A549 (cell line): ENCODE results near the gene CACNA1F. TPM values are rescaled to one million over a fixed set of nuclear protein-coding genes. Genes with fewer than 3 reads are reported as not detected.

ENCODE experiments used
- ATAC-seq, 2 experiments: fragments of 200-7000 bp in 1 of 2; fragments of >200 bp in 1 of 2; cut with Nextera tagmentation in 1 of 2; cut with Tn5 transposase in 1 of 2; 3 replicates each; pipeline versions ENCODE4 v1.8.0 to v1.9.1; 2018 to 2020; ENCODE audit warnings: mild to moderate bottlenecking in 1 of 2, moderate library complexity in 1 of 2
- CTCF ChIA-PET: fragments of 300-600 bp; sonication (Branson Sonifier 250); formaldehyde crosslinking; extraction: SDS; loops from one replicate; lab custom pipeline; 2021; ENCODE audit warnings: antibody characterized with exemption, inconsistent platforms; lab: Yijun Ruan, JAX
- POLR2A ChIA-PET: fragments of 350-600 bp; formaldehyde crosslinking; extraction: SDS; loops from one replicate; lab custom pipeline; 2021; ENCODE audit warnings: antibody characterized with exemption, inconsistent platforms; lab: Yijun Ruan, JAX
- DNase-seq, 2 experiments: peaks; one replicate each; pipeline versions ENCODE4 v3.0.0 to v3.0.0-alpha.2; 2011 to 2016; ENCODE audit warnings: low read depth in 1 of 2, low spot score in 1 of 2
- FAIRE-seq: peaks from 2 replicates; lab custom pipeline; 2011; peaks lifted over from hg19 to GRCh38; lab: Jason Lieb, UNC
- H3K27ac ChIP-seq, 2 experiments: fragments of >200 bp; sonication (Bioruptor Twin); formaldehyde crosslinking; 3 replicates each; pipeline ENCODE4 v1.5.1; 2016 to 2017
- H3K4me1 ChIP-seq: fragments of >200 bp; sonication (Bioruptor Twin); formaldehyde crosslinking; 3 replicates; pipeline ENCODE4 v1.6.1; 2016
- H3K4me2 ChIP-seq: fragments of >200 bp; sonication (Bioruptor Twin); formaldehyde crosslinking; 3 replicates; pipeline ENCODE4 v1.6.1; 2016
- H3K4me3 ChIP-seq: fragments of >200 bp; sonication (Bioruptor Twin); formaldehyde crosslinking; 3 replicates; pipeline ENCODE4 v1.5.1; 2016
- H3K9me3 ChIP-seq: fragments of >200 bp; sonication (Bioruptor Twin); formaldehyde crosslinking; 3 replicates; pipeline ENCODE4 v1.6.1; 2016
- ATOH8 ChIP-seq: fragments of 250-450 bp; sonication (Bioruptor Pico); IDR thresholded peaks from 2 replicates; pipeline ENCODE4 v1.5.0; 2020; ENCODE audit warnings: low read depth, mild to moderate bottlenecking, moderate library complexity
- CBX8 ChIP-seq: fragments of 200-600 bp; sonication (generic); IDR thresholded peaks from 2 replicates; pipeline ENCODE4 v1.6.1; 2016
- E2F6 ChIP-seq: IDR thresholded peaks from 2 replicates; pipeline ENCODE4 v1.6.1; 2012; ENCODE audit warnings: low read depth, borderline replicate concordance
- ESRRA ChIP-seq: fragments of 150-350 bp; IDR thresholded peaks from 2 replicates; pipeline ENCODE4 v1.6.1; 2014; ENCODE audit warnings: mild to moderate bottlenecking, low read length, borderline replicate concordance
- HDAC2 ChIP-seq: fragments of 200-600 bp; sonication (generic); IDR thresholded peaks from 2 replicates; pipeline ENCODE4 v1.6.1; 2016
- HES2 ChIP-seq: fragments of >200 bp; sonication (Bioruptor Twin); formaldehyde crosslinking; IDR thresholded peaks from 2 replicates; pipeline ENCODE4 v1.6.1; 2016
- HEYL ChIP-seq: fragments of 250-450 bp; sonication (Bioruptor Pico); IDR thresholded peaks from 2 replicates; pipeline ENCODE4 v1.8.0; 2021; ENCODE audit warnings: mild to moderate bottlenecking, moderate library complexity
- HOXB5 ChIP-seq: fragments of 250-450 bp; sonication (Bioruptor Pico); IDR thresholded peaks from 2 replicates; pipeline ENCODE4 v1.5.0; 2020; ENCODE audit warnings: mild to moderate bottlenecking, moderate library complexity
- JUN ChIP-seq, 2 experiments: fragments of >200 bp; sonication (Bioruptor Twin); formaldehyde crosslinking; IDR thresholded peaks; 2 replicates in 1 of 2; 3 replicates in 1 of 2; pipeline ENCODE4 v1.6.1; 2016 to 2017
- JUNB ChIP-seq: fragments of >200 bp; sonication (Bioruptor Twin); formaldehyde crosslinking; IDR thresholded peaks from 2 replicates; pipeline ENCODE4 v1.6.1; 2016
- KDM1A ChIP-seq: fragments of 200-600 bp; sonication (generic); IDR thresholded peaks from 2 replicates; pipeline ENCODE4 v1.6.1; 2016; ENCODE audit warnings: low read depth, mild to moderate bottlenecking
- MAFK ChIP-seq: fragments of 450-650 bp; IDR thresholded peaks from 2 replicates; pipeline ENCODE4 v1.6.1; 2014; ENCODE audit not compliant: partially characterized antibody
- NFE2L2 ChIP-seq: fragments of 150-350 bp; conservative IDR thresholded peaks from 2 replicates; pipeline ENCODE4 v1.6.1; 2014; ENCODE audit warnings: low read length
- NPAS2 ChIP-seq: fragments of 250-450 bp; sonication (Bioruptor Pico); IDR thresholded peaks from 2 replicates; pipeline ENCODE4 v1.8.0; 2022; ENCODE audit warnings: mild to moderate bottlenecking, moderate library complexity, borderline replicate concordance
- PBX3 ChIP-seq: IDR thresholded peaks from 2 replicates; pipeline ENCODE4 v1.6.1; 2012
- PHF8 ChIP-seq: fragments of 200-600 bp; sonication (generic); IDR thresholded peaks from 2 replicates; pipeline ENCODE4 v1.6.1; 2016; ENCODE audit warnings: low read depth, mild to moderate bottlenecking, antibody characterized with exemption, moderate library complexity, borderline replicate concordance
- RCOR1 ChIP-seq: fragments of 150-350 bp; IDR thresholded peaks from 2 replicates; pipeline ENCODE4 v1.6.1; 2014; ENCODE audit warnings: antibody characterized with exemption, low read length, low read depth
- RFX5 ChIP-seq: fragments of 450-650 bp; IDR thresholded peaks from 2 replicates; pipeline ENCODE4 v1.7.1; 2014; ENCODE audit warnings: antibody characterized with exemption, mild to moderate bottlenecking, moderate library complexity
- SMC3 ChIP-seq: fragments of >200 bp; sonication (Bioruptor Twin); formaldehyde crosslinking; IDR thresholded peaks from 3 replicates; pipeline ENCODE4 v1.6.1; 2018; ENCODE audit warnings: inconsistent platforms
- SREBF2 ChIP-seq: fragments of 450-650 bp; IDR thresholded peaks from 2 replicates; pipeline ENCODE4 v1.6.1; 2014; ENCODE audit warnings: mild to moderate bottlenecking, moderate library complexity
- TFCP2L1 ChIP-seq: fragments of 250-450 bp; sonication (Bioruptor Pico); IDR thresholded peaks from 2 replicates; pipeline ENCODE4 v1.5.0; 2021; ENCODE audit warnings: mild to moderate bottlenecking
- TP53 ChIP-seq: fragments of 250-450 bp; sonication (Bioruptor Pico); IDR thresholded peaks from 2 replicates; pipeline ENCODE4 v1.5.0; 2021; ENCODE audit warnings: mild to moderate bottlenecking, moderate library complexity
- ZC3H11A ChIP-seq: fragments of 450-650 bp; IDR thresholded peaks from 2 replicates; pipeline ENCODE4 v1.6.1; 2014; ENCODE audit warnings: antibody characterized with exemption, mild to moderate bottlenecking
- ZNF302 ChIP-seq: fragments of 250-450 bp; sonication (Bioruptor Pico); IDR thresholded peaks from 2 replicates; pipeline ENCODE4 v1.9.0; 2021; ENCODE audit warnings: inconsistent platforms, mild to moderate bottlenecking, moderate library complexity
- ZSCAN20 ChIP-seq: fragments of 250-450 bp; sonication (Bioruptor Pico); IDR thresholded peaks from 2 replicates; pipeline ENCODE4 v1.8.0; 2022; ENCODE audit warnings: mild to moderate bottlenecking, moderate library complexity
- WGBS: methylation state at CpG from one replicate; pipeline ENCODE4 v1.1.6; 2017; ENCODE audit errors: missing lambda C conversion rate; 5-methylcytosine and 5-hydroxymethylcytosine counted together
- polyA plus RNA-seq, 4 experiments: library from polyadenylated mRNA; depleted of rRNA in 3 of 4; stranded (reverse); fragments of >200 nt; fragmentation: RNase III in 1 of 4; extraction: RNeasy Plus Mini Kit Qiagen cat#74134 plus additional on column Dnase treatment in 1 of 4; gene quantifications; 2 replicates in 3 of 4; 3 replicates in 1 of 4; pipeline ENCODE4 v1.2.3, GENCODE V29; 2011 to 2017

CACNA1F gene
- polyA plus RNA-seq, 2 of the 4 experiments (the other 2 are of a cell fraction): not detected

- TF ChIP-seq ATOH8 (peak; percentile 82; the same call in 1 of the 2 replicates), NPAS2 (no peak), TP53 (CRISPR knock-in tag) (no peak), SMC3 (peak; percentile 60), PBX3 (no peak), ESRRA (no peak), RCOR1 (no peak), HEYL (no peak), KDM1A (no peak)
- TF ChIP-seq, all 56 proteins: peak for 13
Observed at GRCh38 chrX:49155900-49156837, 77.0 kb downstream of the CACNA1F start (continued).

- POLR2A ChIA-PET: interaction anchor here (0.6 to 1.9 kb wide), 10 partner anchors 8 to 558 kb away, joined by 3 to 15 read pairs (median 6); partner anchors contain the start of genes CCDC22, PLP2, PQBP1 and TIMM17B
- CTCF ChIA-PET: interaction anchor here (0.6 to 3.2 kb wide), 27 partner anchors 9 to 524 kb away, joined by 3 to 54 read pairs (median 4); partner anchors contain the start of gene PLP2
- Histone ChIP-seq H3K4me2 (peak overlapping the region; percentile 78), H3K27ac (peak overlapping the region; percentile 97 to 99), H3K9me3 (no peaks in the 10 kb centered on the region), H3K4me3 (peak overlapping the region; percentile 63), H3K4me1 (peaks cover 8% of the 10 kb centered on the region; the same call in 1 of the 3 replicates)
- TF ChIP-seq ZNF302: no peak
- TF ChIP-seq HOXB5: no peak
- no peak for TF ChIP-seq MAFK
- TF ChIP-seq PHF8: peak; percentile 18; the same call in 1 of the 2 replicates
- TF ChIP-seq ZC3H11A: no peak
- 0 out of 5 replicates have a peak, but pooled peaks of 1 of the 2 experiments have one; percentile 4 for TF ChIP-seq JUN (IDR thresholded peaks at IDR 0.05)
- TF ChIP-seq CBX8: no peak
- no peak for TF ChIP-seq SREBF2
- TF ChIP-seq RFX5: no peak
- no peak for TF ChIP-seq TP53 (CRISPR knock-in tag)
- peak; percentile 22; the same call in 1 of the 2 replicates for TF ChIP-seq E2F6
- TF ChIP-seq NFE2L2: no peak
- TF ChIP-seq TFCP2L1 (CRISPR knock-in tag): no peak
- no peak for TF ChIP-seq HES2
- no peak for TF ChIP-seq ZSCAN20 (CRISPR knock-in tag)
- no peak for TF ChIP-seq JUNB
- no peak for TF ChIP-seq HDAC2
- TF ChIP-seq SMC3: no peak
- 5% methylated on average over 18 of the region's 18 CpGs for whole genome bisulfite sequencing
- peak; percentile 13 for FAIRE-seq
- peak; percentile 60 to 88 for DNase-seq
- peak; percentile 65 to 69 for ATAC-seq
Observed at GRCh38 chrX:49155243-49155899, 77.8 kb downstream of the CACNA1F start.

Other genes starting within 250 kb of the CACNA1F start
- gene GRIPAP1, start 231.1 kb downstream of the CACNA1F start, polyA plus RNA-seq (2011; rRNA removed): 33.7 and 35.1 TPM in 2 replicates
- 27.7 to 36.2 TPM (median 34.3 TPM) in 3 replicates for gene GRIPAP1, start 231.1 kb downstream of the CACNA1F start, polyA plus RNA-seq (2017; fragmentation: RNase III; extraction: RNeasy Plus Mini Kit Qiagen cat#74134 plus additional on column Dnase treatment)
- 16.1 and 27.3 TPM in 2 replicates for gene TFE3, start 190.0 kb downstream of the CACNA1F start, polyA plus RNA-seq (2011; rRNA removed)
- gene TFE3, start 190.0 kb downstream of the CACNA1F start, polyA plus RNA-seq (2017; fragmentation: RNase III; extraction: RNeasy Plus Mini Kit Qiagen cat#74134 plus additional on column Dnase treatment): 53.8 to 57.3 TPM (median 56.3 TPM) in 3 replicates
- gene CCDC120, start 174.3 kb downstream of the CACNA1F start, polyA plus RNA-seq (2011; rRNA removed): 1.6 and 2.0 TPM in 2 replicates
- gene CCDC120, start 174.3 kb downstream of the CACNA1F start, polyA plus RNA-seq (2017; fragmentation: RNase III; extraction: RNeasy Plus Mini Kit Qiagen cat#74134 plus additional on column Dnase treatment): 3.2 to 4.1 TPM (median 4.0 TPM) in 3 replicates
- 13.6 and 17.0 TPM in 2 replicates for gene PRAF2, start 159.3 kb downstream of the CACNA1F start, polyA plus RNA-seq (2011; rRNA removed)
- gene PRAF2, start 159.3 kb downstream of the CACNA1F start, polyA plus RNA-seq (2017; fragmentation: RNase III; extraction: RNeasy Plus Mini Kit Qiagen cat#74134 plus additional on column Dnase treatment): 29.9 to 37.7 TPM (median 35.4 TPM) in 3 replicates
- 55.5 and 80.1 TPM in 2 replicates for gene WDR45, start 153.5 kb downstream of the CACNA1F start, polyA plus RNA-seq (2011; rRNA removed)
- gene WDR45, start 153.5 kb downstream of the CACNA1F start, polyA plus RNA-seq (2017; fragmentation: RNase III; extraction: RNeasy Plus Mini Kit Qiagen cat#74134 plus additional on column Dnase treatment): 33.8 to 41.5 TPM (median 37.7 TPM) in 3 replicates
- 34.4 and 40.7 TPM in 2 replicates for gene GPKOW, start 109.6 kb downstream of the CACNA1F start, polyA plus RNA-seq (2011; rRNA removed)
- 22.0 to 24.9 TPM (median 24.1 TPM) in 3 replicates for gene GPKOW, start 109.6 kb downstream of the CACNA1F start, polyA plus RNA-seq (2017; fragmentation: RNase III; extraction: RNeasy Plus Mini Kit Qiagen cat#74134 plus additional on column Dnase treatment)
- gene MAGIX, start 70.6 kb downstream of the CACNA1F start, polyA plus RNA-seq (2011; rRNA removed): 1.1 and 1.2 TPM in 2 replicates
- 2.2 to 3.0 TPM (median 2.5 TPM) in 3 replicates for gene MAGIX, start 70.6 kb downstream of the CACNA1F start, polyA plus RNA-seq (2017; fragmentation: RNase III; extraction: RNeasy Plus Mini Kit Qiagen cat#74134 plus additional on column Dnase treatment)
- gene PLP2, start 61.4 kb downstream of the CACNA1F start, polyA plus RNA-seq (2011; rRNA removed): 209 and 277 TPM in 2 replicates
- 162 to 168 TPM (median 164 TPM) in 3 replicates for gene PLP2, start 61.4 kb downstream of the CACNA1F start, polyA plus RNA-seq (2017; fragmentation: RNase III; extraction: RNeasy Plus Mini Kit Qiagen cat#74134 plus additional on column Dnase treatment)
- gene PRICKLE3, start 47.0 kb downstream of the CACNA1F start, polyA plus RNA-seq (2011; rRNA removed): 7.9 and 9.3 TPM in 2 replicates
- gene PRICKLE3, start 47.0 kb downstream of the CACNA1F start, polyA plus RNA-seq (2017; fragmentation: RNase III; extraction: RNeasy Plus Mini Kit Qiagen cat#74134 plus additional on column Dnase treatment): 12.9 to 14.1 TPM (median 14.0 TPM) in 3 replicates
- gene SYP, start 33.1 kb downstream of the CACNA1F start, polyA plus RNA-seq (2011; rRNA removed): 1.3 and 1.7 TPM in 2 replicates
- gene SYP, start 33.1 kb downstream of the CACNA1F start, polyA plus RNA-seq (2017; fragmentation: RNase III; extraction: RNeasy Plus Mini Kit Qiagen cat#74134 plus additional on column Dnase treatment): 3.3 to 4.0 TPM (median 3.8 TPM) in 3 replicates
- gene CCDC22, start 2.1 kb upstream of the CACNA1F start, polyA plus RNA-seq (2011; rRNA removed): 8.8 and 11.4 TPM in 2 replicates
- gene CCDC22, start 2.1 kb upstream of the CACNA1F start, polyA plus RNA-seq (2017; fragmentation: RNase III; extraction: RNeasy Plus Mini Kit Qiagen cat#74134 plus additional on column Dnase treatment): 10.8 to 11.8 TPM (median 10.9 TPM) in 3 replicates
- 0.13 and 0.21 TPM in 2 replicates for gene FOXP3, start 31.4 kb upstream of the CACNA1F start, polyA plus RNA-seq (2011; rRNA removed)
- 0.04 to 0.13 TPM (median 0.13 TPM) in 3 replicates for gene FOXP3, start 31.4 kb upstream of the CACNA1F start, polyA plus RNA-seq (2017; fragmentation: RNase III; extraction: RNeasy Plus Mini Kit Qiagen cat#74134 plus additional on column Dnase treatment)
- 2.7 and 3.0 TPM in 2 replicates for gene PPP1R3F, start 36.5 kb upstream of the CACNA1F start, polyA plus RNA-seq (2011; rRNA removed)
- 3.5 to 6.1 TPM (median 5.2 TPM) in 3 replicates for gene PPP1R3F, start 36.5 kb upstream of the CACNA1F start, polyA plus RNA-seq (2017; fragmentation: RNase III; extraction: RNeasy Plus Mini Kit Qiagen cat#74134 plus additional on column Dnase treatment)
- not detected in 2 replicates for gene GAGE10, start 70.3 kb upstream of the CACNA1F start, polyA plus RNA-seq (2011; rRNA removed)
- gene GAGE10, start 70.3 kb upstream of the CACNA1F start, polyA plus RNA-seq (2017; fragmentation: RNase III; extraction: RNeasy Plus Mini Kit Qiagen cat#74134 plus additional on column Dnase treatment): not detected in 3 replicates
- not detected in 2 replicates for gene GAGE12J, start 88.7 kb upstream of the CACNA1F start, polyA plus RNA-seq (2011; rRNA removed)
- not detected in 3 replicates for gene GAGE12J, start 88.7 kb upstream of the CACNA1F start, polyA plus RNA-seq (2017; fragmentation: RNase III; extraction: RNeasy Plus Mini Kit Qiagen cat#74134 plus additional on column Dnase treatment)
- gene GAGE13, start 98.2 kb upstream of the CACNA1F start, polyA plus RNA-seq (2011; rRNA removed): not detected in 2 replicates
- gene GAGE13, start 98.2 kb upstream of the CACNA1F start, polyA plus RNA-seq (2017; fragmentation: RNase III; extraction: RNeasy Plus Mini Kit Qiagen cat#74134 plus additional on column Dnase treatment): not detected in 3 replicates